ENCODE results near the gene C1orf87. TPM values are rescaled to one million over a fixed set of nuclear protein-coding genes. Genes with fewer than 3 reads are reported as not detected.

C1orf87 gene
- total RNA-seq, 2 donors from 2014 or later = not detected

GRCh38 chr1:60066001-60066400 is 7.6 kb downstream of the C1orf87 start:
- intact Hi-C loops (cut with DNase I) = no loop called here
- DNase-seq = no peak
- no peak for ATAC-seq

- DNase-seq (no peak), ATAC-seq (no peak)
- intact Hi-C loops (cut with DNase I) = no loop called here
These were observed 8.4 kb downstream of the C1orf87 start for GRCh38 chr1:60065199-60065598.

GRCh38 chr1:60063561-60063960 is 10.0 kb downstream of the C1orf87 start:
- intact Hi-C loops (cut with DNase I) = no loop called here
- no peak for DNase-seq
- ATAC-seq = no peak

- DNase-seq = no peak
- no peak for ATAC-seq
- intact Hi-C loops (cut with DNase I) = no loop called here
These were observed 14.1 kb downstream of the C1orf87 start for GRCh38 chr1:60059468-60059867.

- DNase-seq = no peak
- intact Hi-C loops (cut with DNase I) = no loop called here
- no peak for ATAC-seq
These were observed 18.2 kb downstream of the C1orf87 start for GRCh38 chr1:60055336-60055735.

GRCh38 chr1:60054374-60054773 is 19.2 kb downstream of the C1orf87 start:
- DNase-seq = no peak
- ATAC-seq = no peak
- intact Hi-C loops (cut with DNase I) = no loop called here

- ATAC-seq = no peak
- DNase-seq = no peak
- intact Hi-C loops (cut with DNase I) = no loop called here
These were observed 21.0 kb downstream of the C1orf87 start for GRCh38 chr1:60052601-60053000.

GRCh38 chr1:60051191-60051590 is 22.4 kb downstream of the C1orf87 start:
- no peak for ATAC-seq
- no peak for DNase-seq
- intact Hi-C loops (cut with DNase I) = no loop called here

- intact Hi-C loops (cut with DNase I) = no loop called here
- no peak for ATAC-seq
- DNase-seq = no peak
These were observed 24.4 kb downstream of the C1orf87 start for GRCh38 chr1:60049188-60049587.

- ATAC-seq (no peak), DNase-seq (no peak)
- intact Hi-C loops (cut with DNase I) = no loop called here
These were observed 28.7 kb downstream of the C1orf87 start for GRCh38 chr1:60044881-60045280.

- DNase-seq (no peak), ATAC-seq (no peak)
- intact Hi-C loops (cut with DNase I) = no loop called here
These were observed 31.8 kb downstream of the C1orf87 start for GRCh38 chr1:60041783-60042182.

GRCh38 chr1:60037669-60038068 is 35.9 kb downstream of the C1orf87 start:
- ATAC-seq (no peak), DNase-seq (no peak)
- intact Hi-C loops (cut with DNase I) = no loop called here

- DNase-seq = no peak
- intact Hi-C loops (cut with DNase I) = no loop called here
- ATAC-seq = peak in 1 of 2 donors; percentile 35
These were observed 36.6 kb downstream of the C1orf87 start for GRCh38 chr1:60036856-60037460.

GRCh38 chr1:60035921-60036320 is 37.6 kb downstream of the C1orf87 start:
- ATAC-seq (no peak), DNase-seq (no peak)
- intact Hi-C loops (cut with DNase I) = no loop called here

- no peak for ATAC-seq
- DNase-seq = no peak
- intact Hi-C loops (cut with DNase I) = no loop called here
These were observed 38.6 kb downstream of the C1orf87 start for GRCh38 chr1:60034999-60035398.

- intact Hi-C loops (cut with DNase I) = no loop called here
- DNase-seq (no peak), ATAC-seq (no peak)
These were observed 40.5 kb downstream of the C1orf87 start for GRCh38 chr1:60033066-60033465.

- ATAC-seq (no peak), DNase-seq (no peak)
- intact Hi-C loops (cut with DNase I) = no loop called here
These were observed 42.4 kb downstream of the C1orf87 start for GRCh38 chr1:60031146-60031545.

- ATAC-seq (no peak), DNase-seq (no peak)
- intact Hi-C loops (cut with DNase I) = no loop called here
These were observed 48.0 kb downstream of the C1orf87 start for GRCh38 chr1:60025552-60025951.

- ATAC-seq (no peak), DNase-seq (no peak)
- intact Hi-C loops (cut with DNase I) = no loop called here
These were observed 55.9 kb downstream of the C1orf87 start for GRCh38 chr1:60017508-60018205.

- ATAC-seq = no peak
- no peak for DNase-seq
- intact Hi-C loops (cut with DNase I) = no loop called here
These were observed 62.9 kb downstream of the C1orf87 start for GRCh38 chr1:60010690-60011089.

- DNase-seq (no peak), ATAC-seq (no peak)
- intact Hi-C loops (cut with DNase I) = no loop called here
These were observed 65.1 kb downstream of the C1orf87 start for GRCh38 chr1:60008500-60008899.

Data from left cardiac atrium (tissue), 4 donors.